HEK293 (cell line): ENCODE data around the gene STEAP2.

Experiments used
- CTCF ChIA-PET: fragments of 350-600 bp; formaldehyde crosslinking; extraction: SDS; loops from one replicate; lab custom pipeline; 2021; ENCODE audit warnings: antibody characterized with exemption; lab: Yijun Ruan, JAX
- POLR2A ChIA-PET: fragments of 300-600 bp; formaldehyde crosslinking; extraction: SDS; loops from one replicate; lab custom pipeline; 2020; ENCODE audit warnings: antibody characterized with exemption, inconsistent platforms; lab: Yijun Ruan, JAX
- H3K27ac ChIP-seq: fragments of 200-500 bp; sonication (Bioruptor generic); 2 replicates; pipeline ENCODE4 v1.5.1; 2014; ENCODE audit warnings: low read depth, low read length, control low read depth, inconsistent platforms; ENCODE audit errors: extremely low read depth
- H3K36me3 ChIP-seq, 2 experiments: fragments of 200-500 bp in 1 of 2; sonication (Bioruptor generic) in 1 of 2; 1 replicate in 1 of 2; 2 replicates in 1 of 2; pipeline ENCODE4 v1.5.1; 2014 to 2017; ENCODE audit warnings: inconsistent platforms in 2 of 2, low read length in 2 of 2; ENCODE audit not compliant: control insufficient read depth in 2 of 2, insufficient read depth in 1 of 2
- H3K4me1 ChIP-seq: fragments of 200-500 bp; sonication (Bioruptor generic); 2 replicates; pipeline ENCODE4 v1.5.1; 2014; ENCODE audit warnings: mild to moderate bottlenecking, low read length, inconsistent platforms; ENCODE audit not compliant: control insufficient read depth, insufficient read depth
- H3K4me3 ChIP-seq: 2 replicates; pipeline ENCODE4 v1.5.1; 2011; ENCODE audit warnings: low read depth, mild to moderate bottlenecking, control low read depth, low read length, moderate library complexity
- H3K9me3 ChIP-seq: fragments of 200-500 bp; sonication (Bioruptor generic); 2 replicates; pipeline ENCODE4 v1.5.1; 2014; ENCODE audit warnings: low read depth, low read length, inconsistent platforms; ENCODE audit not compliant: control insufficient read depth, insufficient read depth
- MEIS1 ChIP-seq: sonication (generic); formaldehyde crosslinking; IDR thresholded peaks from 2 replicates; pipeline ENCODE4 v1.8.1; 2022; ENCODE audit warnings: missing genetic modification reagents, mild to moderate bottlenecking, borderline replicate concordance
- WT1 ChIP-seq: fragments of 450-650 bp; formaldehyde crosslinking; IDR thresholded peaks from 2 replicates; pipeline ENCODE4 v1.5.1; 2016; ENCODE audit warnings: missing biosample characterization, missing genetic modification characterization
- ZBTB1 ChIP-seq: fragments of 450-650 bp; formaldehyde crosslinking; IDR thresholded peaks from 2 replicates; pipeline ENCODE4 v1.5.1; 2016; ENCODE audit warnings: missing biosample characterization, missing genetic modification characterization
- ZBTB17 ChIP-seq: fragments of 450-650 bp; formaldehyde crosslinking; IDR thresholded peaks from 2 replicates; pipeline ENCODE4 v1.5.1; 2016; ENCODE audit warnings: missing biosample characterization, missing genetic modification characterization
- ZEB2 ChIP-seq: fragments of 450-650 bp; formaldehyde crosslinking; IDR thresholded peaks from 2 replicates; pipeline ENCODE4 v1.5.1; 2016; ENCODE audit warnings: missing biosample characterization, missing genetic modification characterization
- ZNF157 ChIP-seq: fragments of 450-650 bp; formaldehyde crosslinking; IDR thresholded peaks from 2 replicates; pipeline ENCODE4 v1.5.1; 2016; ENCODE audit warnings: missing biosample characterization, missing genetic modification characterization
- ZNF174 ChIP-seq: fragments of 450-650 bp; formaldehyde crosslinking; IDR thresholded peaks from 2 replicates; pipeline ENCODE4 v1.5.0; 2017; ENCODE audit warnings: missing biosample characterization, mild to moderate bottlenecking, missing genetic modification characterization
- ZNF248 ChIP-seq: fragments of 450-650 bp; formaldehyde crosslinking; IDR thresholded peaks from 2 replicates; pipeline ENCODE4 v1.5.1; 2017; ENCODE audit warnings: missing biosample characterization, missing genetic modification characterization
- ZNF274 ChIP-seq, 2 experiments: fragments of 200-500 bp in 1 of 2; fragments of 450-650 bp in 1 of 2; sonication (Bioruptor generic) in 1 of 2; formaldehyde crosslinking in 1 of 2; IDR thresholded peaks; 2 replicates each; pipeline versions ENCODE4 v1.5.1 to v1.6.1; 2014 to 2016; ENCODE audit warnings: borderline replicate concordance in 1 of 2, inconsistent platforms in 1 of 2, low read length in 1 of 2, missing biosample characterization in 1 of 2, missing genetic modification characterization in 1 of 2
- ZNF324 ChIP-seq: fragments of 450-650 bp; formaldehyde crosslinking; IDR thresholded peaks from 2 replicates; pipeline ENCODE4 v1.5.1; 2016; ENCODE audit warnings: missing biosample characterization, missing genetic modification characterization
- ZNF600 ChIP-seq: fragments of 450-650 bp; formaldehyde crosslinking; IDR thresholded peaks from 2 replicates; pipeline ENCODE4 v1.5.1; 2016; ENCODE audit warnings: missing biosample characterization, missing genetic modification characterization
- ZNF639 ChIP-seq: fragments of 450-650 bp; formaldehyde crosslinking; IDR thresholded peaks from 2 replicates; pipeline ENCODE4 v1.5.1; 2016; ENCODE audit warnings: missing biosample characterization, missing genetic modification characterization
- ZNF670 ChIP-seq: fragments of 450-650 bp; formaldehyde crosslinking; IDR thresholded peaks from 2 replicates; pipeline ENCODE4 v1.5.1; 2016; ENCODE audit warnings: missing biosample characterization, missing genetic modification characterization, low read depth
- ZNF830 ChIP-seq: fragments of 450-650 bp; IDR thresholded peaks from 2 replicates; pipeline ENCODE4 v1.5.0; 2018; ENCODE audit warnings: missing biosample characterization, missing genetic modification characterization, low read depth, mild to moderate bottlenecking, moderate library complexity
- ZNF837 ChIP-seq: fragments of 450-650 bp; formaldehyde crosslinking; IDR thresholded peaks from 2 replicates; pipeline ENCODE4 v1.5.1; 2016; ENCODE audit warnings: missing biosample characterization, missing genetic modification characterization
- TF ChIP-seq, protein P1 (sequence below): fragments of 450-650 bp; formaldehyde crosslinking; IDR thresholded peaks from 2 replicates; pipeline ENCODE4 v1.5.1; 2017; ENCODE audit warnings: missing biosample characterization, missing genetic modification characterization
- TF ChIP-seq, protein P2 (sequence below): fragments of 450-650 bp; IDR thresholded peaks from 2 replicates; pipeline ENCODE4 v1.5.1; 2018; ENCODE audit warnings: missing biosample characterization, missing genetic modification characterization
- TF ChIP-seq, protein P3 (sequence below): fragments of 450-650 bp; formaldehyde crosslinking; IDR thresholded peaks from 2 replicates; pipeline ENCODE4 v1.5.1; 2016; ENCODE audit warnings: missing biosample characterization, missing genetic modification characterization

STEAP2 gene

GRCh38 chr7:90209776-90210175, 1.8 kb upstream of the STEAP2 start:
- Histone ChIP-seq H3K4me3 (no peak overlapping the region), H3K27ac (no peak overlapping the region), H3K9me3 (no peaks in the 10 kb centered on the region), H3K36me3 (no peaks in the 10 kb centered on the region), H3K4me1 (peaks cover 27% of the 10 kb centered on the region)
- ChIA-PET CTCF (no interaction called here), POLR2A (no interaction called here)
- no peak for TF ChIP-seq ZNF830
- TF ChIP-seq ZNF670, result no peak
- no peak for TF ChIP-seq ZNF324
- TF ChIP-seq ZNF157 (tag by site-specific recombination), result no peak
- TF ChIP-seq, protein P1, sequence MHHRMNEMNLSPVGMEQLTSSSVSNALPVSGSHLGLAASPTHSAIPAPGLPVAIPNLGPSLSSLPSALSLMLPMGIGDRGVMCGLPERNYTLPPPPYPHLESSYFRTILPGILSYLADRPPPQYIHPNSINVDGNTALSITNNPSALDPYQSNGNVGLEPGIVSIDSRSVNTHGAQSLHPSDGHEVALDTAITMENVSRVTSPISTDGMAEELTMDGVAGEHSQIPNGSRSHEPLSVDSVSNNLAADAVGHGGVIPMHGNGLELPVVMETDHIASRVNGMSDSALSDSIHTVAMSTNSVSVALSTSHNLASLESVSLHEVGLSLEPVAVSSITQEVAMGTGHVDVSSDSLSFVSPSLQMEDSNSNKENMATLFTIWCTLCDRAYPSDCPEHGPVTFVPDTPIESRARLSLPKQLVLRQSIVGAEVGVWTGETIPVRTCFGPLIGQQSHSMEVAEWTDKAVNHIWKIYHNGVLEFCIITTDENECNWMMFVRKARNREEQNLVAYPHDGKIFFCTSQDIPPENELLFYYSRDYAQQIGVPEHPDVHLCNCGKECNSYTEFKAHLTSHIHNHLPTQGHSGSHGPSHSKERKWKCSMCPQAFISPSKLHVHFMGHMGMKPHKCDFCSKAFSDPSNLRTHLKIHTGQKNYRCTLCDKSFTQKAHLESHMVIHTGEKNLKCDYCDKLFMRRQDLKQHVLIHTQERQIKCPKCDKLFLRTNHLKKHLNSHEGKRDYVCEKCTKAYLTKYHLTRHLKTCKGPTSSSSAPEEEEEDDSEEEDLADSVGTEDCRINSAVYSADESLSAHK (tag by site-specific recombination), result no peak
- no peak for TF ChIP-seq MEIS1 (CRISPR knock-in tag)
- no peak for TF ChIP-seq ZNF639 (tag by site-specific recombination)
- no peak for TF ChIP-seq ZNF837
- TF ChIP-seq ZNF174 (tag by site-specific recombination), result no peak
- no peak for TF ChIP-seq ZBTB1
- TF ChIP-seq WT1 (tag by site-specific recombination), result no peak
- no peak for TF ChIP-seq ZNF600
- no peak for TF ChIP-seq ZNF248 (tag by site-specific recombination)
- no peak for TF ChIP-seq ZNF274 (IDR thresholded peaks at IDR 0.05; ENCODE audit: low read length)
- no peak for TF ChIP-seq ZNF274 (tag by site-specific recombination; IDR thresholded peaks at IDR 0.05; ENCODE audit: borderline replicate concordance)
- no peak for TF ChIP-seq ZBTB17 (tag by site-specific recombination)

- TF ChIP-seq, protein P2, sequence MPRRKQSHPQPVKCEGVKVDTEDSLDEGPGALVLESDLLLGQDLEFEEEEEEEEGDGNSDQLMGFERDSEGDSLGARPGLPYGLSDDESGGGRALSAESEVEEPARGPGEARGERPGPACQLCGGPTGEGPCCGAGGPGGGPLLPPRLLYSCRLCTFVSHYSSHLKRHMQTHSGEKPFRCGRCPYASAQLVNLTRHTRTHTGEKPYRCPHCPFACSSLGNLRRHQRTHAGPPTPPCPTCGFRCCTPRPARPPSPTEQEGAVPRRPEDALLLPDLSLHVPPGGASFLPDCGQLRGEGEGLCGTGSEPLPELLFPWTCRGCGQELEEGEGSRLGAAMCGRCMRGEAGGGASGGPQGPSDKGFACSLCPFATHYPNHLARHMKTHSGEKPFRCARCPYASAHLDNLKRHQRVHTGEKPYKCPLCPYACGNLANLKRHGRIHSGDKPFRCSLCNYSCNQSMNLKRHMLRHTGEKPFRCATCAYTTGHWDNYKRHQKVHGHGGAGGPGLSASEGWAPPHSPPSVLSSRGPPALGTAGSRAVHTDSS (tag by site-specific recombination), result no peak
- TF ChIP-seq, protein P3, sequence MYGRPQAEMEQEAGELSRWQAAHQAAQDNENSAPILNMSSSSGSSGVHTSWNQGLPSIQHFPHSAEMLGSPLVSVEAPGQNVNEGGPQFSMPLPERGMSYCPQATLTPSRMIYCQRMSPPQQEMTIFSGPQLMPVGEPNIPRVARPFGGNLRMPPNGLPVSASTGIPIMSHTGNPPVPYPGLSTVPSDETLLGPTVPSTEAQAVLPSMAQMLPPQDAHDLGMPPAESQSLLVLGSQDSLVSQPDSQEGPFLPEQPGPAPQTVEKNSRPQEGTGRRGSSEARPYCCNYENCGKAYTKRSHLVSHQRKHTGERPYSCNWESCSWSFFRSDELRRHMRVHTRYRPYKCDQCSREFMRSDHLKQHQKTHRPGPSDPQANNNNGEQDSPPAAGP (tag by site-specific recombination), result no peak
- no peak for TF ChIP-seq ZEB2 (tag by site-specific recombination)
- POLR2A ChIA-PET, result no interaction called here
- Histone ChIP-seq H3K4me3 (no peak overlapping the region), H3K4me1 (peaks cover 30% of the 10 kb centered on the region), H3K9me3 (no peaks in the 10 kb centered on the region), H3K36me3 (no peaks in the 10 kb centered on the region), H3K27ac (no peak overlapping the region)
- CTCF ChIA-PET, result interaction anchor here (1.9 kb wide), 1 partner anchor 56 kb away, joined by 12 read pairs; the partner anchor contains the start of gene STEAP1
Observed at GRCh38 chr7:90210475-90210874, 1.1 kb upstream of the STEAP2 start.
